GM12872 (cell line): ENCODE results near the gene LLGL1.

Experiments
- CTCF ChIP-seq: IDR thresholded peaks from 3 replicates; pipeline ENCODE4 v1.5.1; 2011; ENCODE audit warnings: low read depth, mild to moderate bottlenecking, low read length, moderate library complexity; ENCODE audit not compliant: insufficient read depth

LLGL1 gene

GRCh38 chr17:18194804-18195203 lies 30.6 kb upstream of the LLGL1 start:
- TF ChIP-seq CTCF, result no peak

- no peak for TF ChIP-seq CTCF
Observed at GRCh38 chr17:18195246-18195645, 30.2 kb upstream of the LLGL1 start.

GRCh38 chr17:18197535-18198194 lies 27.8 kb upstream of the LLGL1 start:
- no peak for TF ChIP-seq CTCF

- no peak for TF ChIP-seq CTCF
Observed at GRCh38 chr17:18198530-18198929, 26.9 kb upstream of the LLGL1 start.

- TF ChIP-seq CTCF, result no peak
Observed at GRCh38 chr17:18201108-18201507, 24.3 kb upstream of the LLGL1 start.

- no peak for TF ChIP-seq CTCF
Observed at GRCh38 chr17:18203308-18203707, 22.1 kb upstream of the LLGL1 start.

- TF ChIP-seq CTCF, result no peak
Observed at GRCh38 chr17:18205861-18206260, 19.6 kb upstream of the LLGL1 start.
